BE2C (cell line): ENCODE data around the gene HLA-DMA.

Source experiments
- DNase-seq: peaks from one replicate; pipeline ENCODE4 v3.0.0-alpha.2; 2020
- H3K27me3 ChIP-seq: fragments of 250-450 bp; sonication (Bioruptor Pico); 2 replicates; pipeline ENCODE4 v1.5.1; 2020; ENCODE audit warnings: mild to moderate bottlenecking
- H3K36me3 ChIP-seq: fragments of 250-450 bp; sonication (Bioruptor Pico); 2 replicates; pipeline ENCODE4 v1.5.1; 2020; ENCODE audit warnings: mild to moderate bottlenecking
- H3K4me1 ChIP-seq: fragments of 250-450 bp; sonication (Bioruptor Pico); 2 replicates; pipeline ENCODE4 v1.5.1; 2020
- H3K4me3 ChIP-seq: 2 replicates; pipeline ENCODE4 v1.5.1; 2011; ENCODE audit warnings: low read depth, low read length
- H3K9me3 ChIP-seq: fragments of 250-450 bp; sonication (Bioruptor Pico); 2 replicates; pipeline ENCODE4 v1.5.1; 2020
- TF ChIP-seq, protein P1 (sequence below): IDR thresholded peaks from 2 replicates; pipeline ENCODE4 v1.5.1; 2012; ENCODE audit warnings: mild to moderate bottlenecking, low read depth, low read length

Gene HLA-DMA

DNA sequence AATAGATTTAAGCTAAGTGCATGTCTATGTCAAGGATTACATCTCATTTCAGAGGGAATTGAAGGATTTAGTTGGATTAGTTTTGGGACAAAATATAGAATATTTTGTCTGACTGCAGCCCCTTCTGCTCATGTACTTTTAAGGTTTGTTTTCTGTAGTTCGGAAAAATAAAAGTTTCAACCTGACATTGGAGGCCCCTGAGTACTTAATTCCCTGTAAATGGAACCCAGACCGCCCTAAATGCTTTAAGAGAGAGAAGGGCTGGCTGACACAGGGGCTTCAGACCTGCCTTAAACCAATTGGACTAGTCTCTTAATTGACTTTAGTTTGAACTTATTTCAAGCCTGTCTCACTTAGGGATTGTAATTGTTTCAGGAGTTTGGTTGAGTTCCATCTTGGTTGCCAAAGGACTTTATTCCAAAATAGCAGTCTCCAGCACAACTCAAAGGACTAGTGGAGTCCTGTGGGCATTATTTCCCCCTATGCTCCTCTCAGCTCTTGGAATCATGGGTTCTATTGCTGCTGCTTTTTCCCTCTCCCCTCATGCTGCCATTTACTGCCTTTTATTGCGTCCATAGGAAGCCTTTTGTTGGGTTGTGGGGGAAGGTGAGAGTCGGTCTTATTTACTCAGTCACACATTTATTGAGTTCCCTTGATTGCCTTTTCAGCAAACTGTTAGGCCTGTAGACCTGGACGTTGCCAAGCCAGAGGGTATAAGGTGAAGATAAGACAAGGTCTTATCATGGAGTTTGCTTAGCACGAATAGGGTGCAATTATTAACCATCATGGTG, 30.0 kb upstream of the HLA-DMA start:
- TF ChIP-seq, protein P1, sequence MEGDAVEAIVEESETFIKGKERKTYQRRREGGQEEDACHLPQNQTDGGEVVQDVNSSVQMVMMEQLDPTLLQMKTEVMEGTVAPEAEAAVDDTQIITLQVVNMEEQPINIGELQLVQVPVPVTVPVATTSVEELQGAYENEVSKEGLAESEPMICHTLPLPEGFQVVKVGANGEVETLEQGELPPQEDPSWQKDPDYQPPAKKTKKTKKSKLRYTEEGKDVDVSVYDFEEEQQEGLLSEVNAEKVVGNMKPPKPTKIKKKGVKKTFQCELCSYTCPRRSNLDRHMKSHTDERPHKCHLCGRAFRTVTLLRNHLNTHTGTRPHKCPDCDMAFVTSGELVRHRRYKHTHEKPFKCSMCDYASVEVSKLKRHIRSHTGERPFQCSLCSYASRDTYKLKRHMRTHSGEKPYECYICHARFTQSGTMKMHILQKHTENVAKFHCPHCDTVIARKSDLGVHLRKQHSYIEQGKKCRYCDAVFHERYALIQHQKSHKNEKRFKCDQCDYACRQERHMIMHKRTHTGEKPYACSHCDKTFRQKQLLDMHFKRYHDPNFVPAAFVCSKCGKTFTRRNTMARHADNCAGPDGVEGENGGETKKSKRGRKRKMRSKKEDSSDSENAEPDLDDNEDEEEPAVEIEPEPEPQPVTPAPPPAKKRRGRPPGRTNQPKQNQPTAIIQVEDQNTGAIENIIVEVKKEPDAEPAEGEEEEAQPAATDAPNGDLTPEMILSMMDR, result no peak
- peaks cover 45% of the 10 kb centered on the region for H3K36me3 ChIP-seq
- DNase-seq, result no peak

DNA sequence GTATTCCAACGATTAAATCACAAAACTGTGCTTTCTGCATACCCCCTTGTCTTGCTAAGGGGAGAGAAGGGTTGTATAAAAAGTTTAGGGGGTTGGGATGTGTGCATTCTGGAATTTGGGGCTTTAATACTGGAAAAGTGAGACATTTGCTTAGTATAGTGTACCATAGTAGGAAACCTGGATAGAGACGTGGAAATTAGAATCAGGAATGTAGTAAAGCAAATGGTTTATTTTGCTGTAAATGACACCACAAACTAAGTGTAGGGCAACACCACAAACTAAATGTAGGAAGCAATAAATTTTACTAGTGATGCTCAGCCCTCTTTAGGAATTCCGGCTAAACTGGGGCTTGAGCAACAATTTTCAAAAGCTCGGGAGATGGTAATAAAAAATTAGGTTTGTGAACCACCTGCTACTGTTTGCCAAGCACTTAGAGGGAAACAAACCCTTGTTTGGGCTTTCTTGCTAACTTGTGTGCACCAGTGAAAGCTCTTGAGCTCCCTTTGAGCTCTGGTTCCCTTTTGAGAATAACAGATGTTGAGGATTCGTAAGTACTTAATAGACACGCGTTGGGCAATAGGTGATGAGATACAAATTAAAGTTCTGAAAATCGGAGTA, 29.3 kb upstream of the HLA-DMA start:
- no peak for DNase-seq
- Histone ChIP-seq H3K4me3 (no peak overlapping the region), H3K27me3 (no peaks in the 10 kb centered on the region), H3K36me3 (peaks cover 52% of the 10 kb centered on the region), H3K4me1 (no peaks in the 10 kb centered on the region), H3K9me3 (no peaks in the 10 kb centered on the region)
- TF ChIP-seq, protein P1, result no peak

More for the DNA sequence above, 30.0 kb upstream of the HLA-DMA start:
- H3K4me1 ChIP-seq, result no peaks in the 10 kb centered on the region
- no peak overlapping the region for H3K4me3 ChIP-seq
- no peaks in the 10 kb centered on the region for H3K9me3 ChIP-seq
- H3K27me3 ChIP-seq, result no peaks in the 10 kb centered on the region

DNA sequence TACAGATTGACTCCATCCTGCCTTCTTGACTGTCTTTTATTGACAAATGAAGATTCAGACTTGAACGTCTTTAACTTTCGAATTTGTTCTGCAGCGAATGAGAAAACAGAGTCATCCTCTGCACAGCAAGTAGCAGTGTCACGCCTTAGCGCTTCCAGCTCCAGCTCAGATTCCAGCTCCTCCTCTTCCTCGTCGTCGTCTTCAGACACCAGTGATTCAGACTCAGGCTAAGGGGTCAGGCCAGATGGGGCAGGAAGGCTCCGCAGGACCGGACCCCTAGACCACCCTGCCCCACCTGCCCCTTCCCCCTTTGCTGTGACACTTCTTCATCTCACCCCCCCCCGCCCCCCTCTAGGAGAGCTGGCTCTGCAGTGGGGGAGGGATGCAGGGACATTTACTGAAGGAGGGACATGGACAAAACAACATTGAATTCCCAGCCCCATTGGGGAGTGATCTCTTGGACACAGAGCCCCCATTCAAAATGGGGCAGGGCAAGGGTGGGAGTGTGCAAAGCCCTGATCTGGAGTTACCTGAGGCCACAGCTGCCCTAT, 27.7 kb upstream of the HLA-DMA start:
- H3K9me3 ChIP-seq, result no peaks in the 10 kb centered on the region
- H3K4me3 ChIP-seq, result no peak overlapping the region
- H3K27me3 ChIP-seq, result no peaks in the 10 kb centered on the region
- no peak for DNase-seq
- peaks cover 68% of the 10 kb centered on the region for H3K36me3 ChIP-seq
- H3K4me1 ChIP-seq, result no peaks in the 10 kb centered on the region
- TF ChIP-seq, protein P1, result no peak

DNA sequence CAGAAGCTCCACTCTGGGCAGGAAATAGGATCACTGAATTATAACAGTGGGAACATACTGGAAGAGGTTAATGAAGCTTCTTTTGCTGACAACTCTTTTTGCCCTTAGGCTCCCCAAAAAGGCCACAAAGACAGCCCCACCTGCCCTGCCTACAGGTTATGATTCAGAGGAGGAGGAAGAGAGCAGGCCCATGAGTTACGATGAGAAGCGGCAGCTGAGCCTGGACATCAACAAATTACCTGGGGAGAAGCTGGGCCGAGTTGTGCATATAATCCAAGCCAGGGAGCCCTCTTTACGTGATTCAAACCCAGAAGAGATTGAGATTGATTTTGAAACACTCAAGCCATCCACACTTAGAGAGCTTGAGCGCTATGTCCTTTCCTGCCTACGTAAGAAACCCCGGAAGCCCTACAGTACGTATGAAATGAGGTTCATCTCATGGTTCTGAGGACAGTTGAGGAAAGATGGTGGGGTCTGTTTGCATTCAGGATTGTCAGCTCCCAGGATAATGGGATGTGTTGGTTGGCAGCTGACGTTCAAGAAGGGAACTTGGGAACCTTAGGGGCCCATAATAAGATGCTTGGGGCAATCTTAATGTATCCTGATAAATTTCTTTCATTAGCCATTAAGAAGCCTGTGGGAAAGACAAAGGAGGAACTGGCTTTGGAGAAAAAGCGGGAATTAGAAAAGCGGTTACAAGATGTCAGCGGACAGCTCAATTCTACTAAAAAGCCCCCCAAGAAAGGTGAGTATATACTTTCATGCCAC, 27.0 kb upstream of the HLA-DMA start:
- H3K27me3 ChIP-seq, result no peaks in the 10 kb centered on the region
- peaks cover 75% of the 10 kb centered on the region for H3K36me3 ChIP-seq
- H3K9me3 ChIP-seq, result no peaks in the 10 kb centered on the region
- no peaks in the 10 kb centered on the region for H3K4me1 ChIP-seq
- H3K4me3 ChIP-seq, result no peak overlapping the region
- no peak for DNase-seq
- TF ChIP-seq, protein P1, result no peak

DNA sequence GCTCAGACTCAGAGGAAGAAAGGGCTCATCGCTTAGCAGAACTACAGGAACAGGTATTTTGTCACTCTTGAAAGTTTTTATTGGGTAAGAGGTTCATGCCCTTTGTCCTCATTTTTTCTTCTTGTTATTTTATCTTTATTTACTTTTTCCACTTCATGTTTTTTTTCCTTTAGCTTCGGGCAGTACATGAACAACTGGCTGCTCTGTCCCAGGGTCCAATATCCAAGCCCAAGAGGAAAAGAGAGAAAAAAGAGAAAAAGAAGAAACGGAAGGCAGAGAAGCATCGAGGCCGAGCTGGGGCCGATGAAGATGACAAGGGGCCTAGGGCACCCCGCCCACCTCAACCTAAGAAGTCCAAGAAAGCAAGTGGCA, 25.0 kb upstream of the HLA-DMA start:
- Histone ChIP-seq H3K9me3 (no peaks in the 10 kb centered on the region), H3K36me3 (peaks cover 95% of the 10 kb centered on the region), H3K27me3 (no peaks in the 10 kb centered on the region), H3K4me3 (no peak overlapping the region), H3K4me1 (no peaks in the 10 kb centered on the region)
- TF ChIP-seq, protein P1, result no peak
- no peak for DNase-seq
